Transverse colon (tissue), 4 donors: ENCODE data around the gene CCBE1. TPM values are rescaled to one million over a fixed set of nuclear protein-coding genes. Genes with fewer than 3 reads are reported as not detected.
A peak's percentile ranks its signal among the peaks of the same experiment; 100 is the strongest.

Source experiments
- DNase-seq: peaks from one replicate; pipeline ENCODE4 v3.0.0-alpha.2; 2019
- H3K27ac ChIP-seq, 4 donors: fragments of 200-600 bp; sonication (generic); 2 replicates each; pipeline ENCODE4 v1.5.1; 2016 to 2018; ENCODE audit warnings: inconsistent platforms in 4 of 4
- H3K27me3 ChIP-seq: fragments of 200-600 bp; sonication (generic); 2 replicates; pipeline ENCODE4 v1.5.1; 2017; ENCODE audit warnings: inconsistent platforms
- H3K36me3 ChIP-seq, 4 donors: fragments of 200-600 bp; sonication (generic); 2 replicates each; pipeline ENCODE4 v1.5.1; 2017 to 2019; ENCODE audit warnings: inconsistent platforms in 4 of 4
- H3K4me1 ChIP-seq, 4 donors: fragments of 200-600 bp; sonication (generic); 2 replicates each; pipeline ENCODE4 v1.5.1; 2017 to 2020; ENCODE audit warnings: inconsistent platforms in 4 of 4
- H3K4me3 ChIP-seq, 4 donors: fragments of 200-600 bp; sonication (generic); 1 replicate in 1 of 4; 2 replicates in 3 of 4; pipeline versions ENCODE4 v1.5.1 to v1.6.1; 2017 to 2019; ENCODE audit warnings: inconsistent platforms in 4 of 4
- H3K9me3 ChIP-seq, 2 donors: fragments of 200-600 bp; sonication (generic); 2 replicates each; pipeline ENCODE4 v1.5.1; 2017 to 2019; ENCODE audit warnings: inconsistent platforms in 2 of 2
- EP300 ChIP-seq: sonication (generic); formaldehyde crosslinking; IDR thresholded peaks from one replicate; pipeline ENCODE4 v1.6.1; 2017; ENCODE audit warnings: antibody characterized with exemption, low read depth
- POLR2A ChIP-seq: fragments of 450-650 bp; IDR thresholded peaks from one replicate; pipeline ENCODE4 v1.6.1; 2016; ENCODE audit warnings: antibody characterized with exemption, mild to moderate bottlenecking, moderate library complexity
- POLR2AphosphoS5 ChIP-seq, 3 donors: sonication (generic); formaldehyde crosslinking; IDR thresholded peaks; one replicate each; pipeline ENCODE4 v1.6.1; 2016; ENCODE audit warnings: antibody characterized with exemption in 3 of 3
- WGBS, 2 donors: methylation state at CpG; one replicate each; pipeline ENCODE4 v1.1.5; 2018; ENCODE audit warnings: low coverage in 1 of 2; 5-methylcytosine and 5-hydroxymethylcytosine counted together
- in situ Hi-C, 4 donors: fragments of 200-750 bp; cut with MboI; loops; one replicate each; pipeline versions ENCODE4 v1.15.0 to v1.15.1; 2017; ENCODE audit warnings: low sequenced_read_pairs in 3 of 4, low pct_ligation_motif_present in 1 of 4, low pct_unique_long_range_greater_than_20kb in 1 of 4
- intact Hi-C: fragments of 100-400 bp; cut with DNase I; formaldehyde crosslinking; loops from one replicate; pipeline ENCODE4 v1.15.1; 2023; ENCODE audit warnings: low total_unique reads
- total RNA-seq, 4 donors: library from RNA; depleted of rRNA; stranded (reverse); fragments of >200 nt; gene quantifications; one replicate each; pipeline ENCODE4 v1.1.0, GENCODE V29; 2016
- TF ChIP-seq, protein P1 (sequence below), 5 experiments: fragments of 200-600 bp in 3 of 5; fragments of 450-650 bp in 2 of 5; sonication (generic) in 3 of 5; IDR thresholded peaks; 1 replicate in 2 of 5; 2 replicates in 3 of 5; pipeline ENCODE4 v1.5.1; 2016 to 2017; ENCODE audit warnings: antibody characterized with exemption in 5 of 5, inconsistent platforms in 3 of 5, mild to moderate bottlenecking in 2 of 5, moderate library complexity in 1 of 5

The CCBE1 gene
- total RNA-seq, 4 donors from 2014 or later: 6.1 to 43.0 (median 15.7) TPM

DNA sequence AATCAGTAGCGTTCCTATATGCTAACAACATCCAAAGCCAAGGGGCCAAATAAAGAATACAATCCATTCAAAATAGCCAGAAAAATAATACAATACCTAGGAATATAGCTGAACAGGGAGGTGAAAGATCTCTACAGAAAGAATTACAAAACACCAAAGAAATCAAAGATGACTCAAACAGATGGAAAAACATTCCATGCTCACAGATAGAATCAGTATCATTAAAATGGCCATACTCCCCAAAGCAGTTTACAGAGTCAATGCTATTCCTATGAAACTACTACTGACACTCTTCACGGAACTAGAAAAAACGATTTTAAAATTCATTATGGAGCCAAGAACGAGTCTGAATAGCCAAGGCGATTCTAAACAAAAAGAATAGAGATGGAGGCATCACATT is 57.4 kb downstream of the CCBE1 start:
- no peak overlapping the region for H3K27ac ChIP-seq
- TF ChIP-seq POLR2A (no peak), POLR2AphosphoS5 (IDR thresholded peaks at IDR 0.05) (no peak), EP300 (no peak)
- TF ChIP-seq, protein P1, sequence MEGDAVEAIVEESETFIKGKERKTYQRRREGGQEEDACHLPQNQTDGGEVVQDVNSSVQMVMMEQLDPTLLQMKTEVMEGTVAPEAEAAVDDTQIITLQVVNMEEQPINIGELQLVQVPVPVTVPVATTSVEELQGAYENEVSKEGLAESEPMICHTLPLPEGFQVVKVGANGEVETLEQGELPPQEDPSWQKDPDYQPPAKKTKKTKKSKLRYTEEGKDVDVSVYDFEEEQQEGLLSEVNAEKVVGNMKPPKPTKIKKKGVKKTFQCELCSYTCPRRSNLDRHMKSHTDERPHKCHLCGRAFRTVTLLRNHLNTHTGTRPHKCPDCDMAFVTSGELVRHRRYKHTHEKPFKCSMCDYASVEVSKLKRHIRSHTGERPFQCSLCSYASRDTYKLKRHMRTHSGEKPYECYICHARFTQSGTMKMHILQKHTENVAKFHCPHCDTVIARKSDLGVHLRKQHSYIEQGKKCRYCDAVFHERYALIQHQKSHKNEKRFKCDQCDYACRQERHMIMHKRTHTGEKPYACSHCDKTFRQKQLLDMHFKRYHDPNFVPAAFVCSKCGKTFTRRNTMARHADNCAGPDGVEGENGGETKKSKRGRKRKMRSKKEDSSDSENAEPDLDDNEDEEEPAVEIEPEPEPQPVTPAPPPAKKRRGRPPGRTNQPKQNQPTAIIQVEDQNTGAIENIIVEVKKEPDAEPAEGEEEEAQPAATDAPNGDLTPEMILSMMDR (IDR thresholded peaks at IDR 0.05): no peak
- no peaks in the 10 kb centered on the region for H3K36me3 ChIP-seq
- H3K4me3 ChIP-seq: no peak overlapping the region
- H3K9me3 ChIP-seq: no peaks in the 10 kb centered on the region
- no peaks in the 10 kb centered on the region for H3K4me1 ChIP-seq
- intact Hi-C loops: loop anchor here (10.0 kb wide), 1 partner anchor 55 kb away; the partner anchor contains the start of gene CCBE1
- WGBS, 2 donors: 44 to 56% methylated on average over 3 to 5 of the region's 5 CpGs
- no peak for DNase-seq
- in situ Hi-C loops: no loop called here
- no peaks in the 10 kb centered on the region for H3K27me3 ChIP-seq

DNA sequence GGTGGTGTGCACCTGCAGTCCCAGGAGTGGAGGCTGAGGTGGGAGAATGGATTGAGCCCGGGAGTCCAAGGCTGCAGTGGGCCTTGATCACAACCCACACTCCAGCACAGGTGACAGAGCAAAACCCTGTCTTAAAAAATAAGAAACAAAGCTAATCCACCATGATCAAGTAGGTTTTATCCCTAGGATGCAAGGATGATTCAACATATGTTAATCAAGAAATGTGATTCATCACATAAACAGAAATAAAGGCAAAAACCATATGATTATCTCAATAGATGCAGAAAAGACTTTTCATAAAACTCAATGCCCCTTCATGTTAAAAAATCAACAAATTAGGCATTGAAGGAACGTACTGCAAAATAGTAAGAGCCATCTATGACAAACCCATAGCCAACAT is 58.1 kb downstream of the CCBE1 start:
- Histone ChIP-seq H3K4me3 (no peak overlapping the region), H3K9me3 (no peaks in the 10 kb centered on the region), H3K27me3 (no peaks in the 10 kb centered on the region), H3K36me3 (no peaks in the 10 kb centered on the region), H3K27ac (no peak overlapping the region), H3K4me1 (no peaks in the 10 kb centered on the region)
- DNase-seq: no peak
- WGBS, 2 donors: 75% methylated on average over 2 of the region's 2 CpGs
- TF ChIP-seq, protein P1 (IDR thresholded peaks at IDR 0.05): no peak
- no peak for TF ChIP-seq POLR2A
- no peak for TF ChIP-seq POLR2AphosphoS5 (IDR thresholded peaks at IDR 0.05)
- TF ChIP-seq EP300: no peak
- in situ Hi-C loops: no loop called here
- intact Hi-C loops: loop anchor here (10.0 kb wide), 1 partner anchor 56 kb away; the partner anchor contains the start of gene CCBE1

DNA sequence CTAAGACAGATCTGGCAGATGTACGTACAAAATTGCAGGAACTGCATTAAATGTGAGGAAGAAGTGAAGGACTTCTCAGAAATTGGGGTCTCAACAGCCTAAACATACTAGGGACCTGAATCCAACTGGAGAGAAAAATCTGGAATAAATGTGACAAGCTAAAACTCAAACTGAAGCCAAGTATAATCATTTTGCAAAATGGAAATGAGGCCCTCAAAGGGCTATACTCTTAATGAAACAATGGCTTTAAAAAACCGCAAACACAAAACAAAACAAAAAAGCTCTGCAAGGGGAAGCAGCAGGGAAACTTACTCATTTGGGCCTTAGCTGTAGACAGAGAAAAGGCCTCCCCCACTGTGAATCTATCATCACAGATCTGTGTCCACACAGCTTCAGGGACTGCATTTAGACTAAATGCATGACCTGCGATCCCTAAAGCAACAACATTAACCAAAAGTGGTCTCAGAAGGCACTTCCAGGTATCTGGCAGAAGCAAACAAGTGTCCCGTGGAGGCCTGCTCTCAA is 63.2 kb downstream of the CCBE1 start:
- Histone ChIP-seq H3K27ac (peak overlapping the region in 2 of 4 donors; percentile 41 to 52), H3K27me3 (no peaks in the 10 kb centered on the region), H3K36me3 (no peaks in the 10 kb centered on the region), H3K4me3 (no peak overlapping the region), H3K4me1 (peaks cover 0 to 6% (median 1%) of the 10 kb centered on the region in 4 donors), H3K9me3 (no peaks in the 10 kb centered on the region)
- in situ Hi-C loops: no loop called here
- TF ChIP-seq EP300 (no peak), POLR2AphosphoS5 (IDR thresholded peaks at IDR 0.05) (no peak), POLR2A (no peak)
- TF ChIP-seq, protein P1 (IDR thresholded peaks at IDR 0.05): no peak
- 67 to 80% methylated on average over 3 to 4 of the region's 4 CpGs for WGBS, 2 donors
- intact Hi-C loops: loop anchor here (10.0 kb wide), 1 partner anchor 61 kb away; the partner anchor contains the start of gene CCBE1
- no peak for DNase-seq

DNA sequence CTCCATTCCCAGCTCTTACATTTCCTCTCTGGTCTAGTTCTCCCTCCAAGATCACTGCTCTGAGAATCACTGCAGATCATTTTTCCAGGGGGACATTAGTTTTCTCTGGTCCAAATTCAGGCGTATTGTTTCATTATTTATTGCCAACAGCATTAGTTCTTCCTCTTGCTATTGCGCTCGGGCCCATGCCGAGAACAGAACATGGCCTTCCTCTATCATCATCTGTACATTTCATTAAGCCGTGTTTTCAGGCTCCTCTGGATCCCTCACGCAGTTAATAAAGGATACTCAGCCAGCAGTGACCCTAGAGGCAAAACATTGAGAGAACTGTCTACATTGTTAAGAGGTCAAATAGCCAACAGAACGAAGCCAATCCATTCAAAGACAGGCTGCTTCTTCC is 63.9 kb downstream of the CCBE1 start:
- Histone ChIP-seq H3K4me1 (peaks cover 0 to 6% (median 1%) of the 10 kb centered on the region in 4 donors), H3K4me3 (no peak overlapping the region), H3K27me3 (no peaks in the 10 kb centered on the region), H3K36me3 (no peaks in the 10 kb centered on the region), H3K27ac (peak overlapping the region in 3 of 4 donors; percentile 13 to 52 (median 41)), H3K9me3 (no peaks in the 10 kb centered on the region)
- WGBS, 2 donors: 80 to 94% methylated on average over 7 of the region's 7 CpGs
- in situ Hi-C loops (no loop called here), intact Hi-C loops (loop anchor here (10.0 kb wide), 1 partner anchor 61 kb away; the partner anchor contains the start of gene CCBE1)
- TF ChIP-seq, protein P1 (IDR thresholded peaks at IDR 0.05): no peak
- TF ChIP-seq EP300 (no peak), POLR2A (no peak), POLR2AphosphoS5 (IDR thresholded peaks at IDR 0.05) (no peak)
- no peak for DNase-seq
